AG08396 (cell line): ENCODE results near the gene EFCAB6.

Experiments
- DNase-seq: peaks from one replicate; pipeline ENCODE4 v3.0.0; 2012; ENCODE audit warnings: low spot score, mixed read lengths

EFCAB6 gene

DNA sequence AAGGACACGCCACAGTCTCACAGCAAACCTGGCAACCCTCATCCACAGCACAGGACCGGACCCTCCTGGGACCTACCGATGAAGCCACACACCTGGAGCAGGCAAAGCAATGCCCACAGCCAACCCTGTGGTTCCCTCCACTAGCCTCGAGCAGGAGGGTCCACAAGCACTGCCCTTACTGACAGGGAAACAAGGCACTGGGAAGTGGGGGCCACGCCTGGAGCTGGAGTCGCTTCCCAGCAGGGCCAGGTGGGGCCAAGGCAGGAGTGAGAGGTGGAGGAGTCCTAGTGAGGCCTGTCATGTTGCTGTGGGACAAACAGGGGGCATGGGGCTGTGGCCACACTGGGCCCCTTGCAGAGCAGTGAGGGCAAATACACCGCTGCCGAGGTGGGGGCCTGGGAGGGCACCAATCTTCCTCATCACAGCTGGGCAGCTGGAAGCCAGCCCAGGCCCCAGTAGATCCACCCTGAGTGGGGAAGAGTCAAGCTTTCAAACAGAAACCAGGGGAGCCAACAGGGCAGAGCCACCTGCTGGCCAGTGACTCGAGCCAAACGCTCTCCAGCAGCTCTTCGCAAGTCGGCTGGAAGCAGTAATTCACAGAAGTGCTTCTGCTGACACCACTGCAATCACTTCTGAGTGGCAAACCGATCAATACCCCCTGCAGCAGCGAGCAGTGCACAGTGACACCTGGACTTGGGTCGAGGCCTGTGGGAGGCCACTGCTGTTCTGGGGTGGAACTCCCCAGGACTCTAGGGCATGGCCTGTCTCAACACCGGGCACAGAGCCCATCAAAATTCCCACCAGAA lies 36.5 kb upstream of the EFCAB6 start:
- DNase-seq: peak; percentile 59

DNA sequence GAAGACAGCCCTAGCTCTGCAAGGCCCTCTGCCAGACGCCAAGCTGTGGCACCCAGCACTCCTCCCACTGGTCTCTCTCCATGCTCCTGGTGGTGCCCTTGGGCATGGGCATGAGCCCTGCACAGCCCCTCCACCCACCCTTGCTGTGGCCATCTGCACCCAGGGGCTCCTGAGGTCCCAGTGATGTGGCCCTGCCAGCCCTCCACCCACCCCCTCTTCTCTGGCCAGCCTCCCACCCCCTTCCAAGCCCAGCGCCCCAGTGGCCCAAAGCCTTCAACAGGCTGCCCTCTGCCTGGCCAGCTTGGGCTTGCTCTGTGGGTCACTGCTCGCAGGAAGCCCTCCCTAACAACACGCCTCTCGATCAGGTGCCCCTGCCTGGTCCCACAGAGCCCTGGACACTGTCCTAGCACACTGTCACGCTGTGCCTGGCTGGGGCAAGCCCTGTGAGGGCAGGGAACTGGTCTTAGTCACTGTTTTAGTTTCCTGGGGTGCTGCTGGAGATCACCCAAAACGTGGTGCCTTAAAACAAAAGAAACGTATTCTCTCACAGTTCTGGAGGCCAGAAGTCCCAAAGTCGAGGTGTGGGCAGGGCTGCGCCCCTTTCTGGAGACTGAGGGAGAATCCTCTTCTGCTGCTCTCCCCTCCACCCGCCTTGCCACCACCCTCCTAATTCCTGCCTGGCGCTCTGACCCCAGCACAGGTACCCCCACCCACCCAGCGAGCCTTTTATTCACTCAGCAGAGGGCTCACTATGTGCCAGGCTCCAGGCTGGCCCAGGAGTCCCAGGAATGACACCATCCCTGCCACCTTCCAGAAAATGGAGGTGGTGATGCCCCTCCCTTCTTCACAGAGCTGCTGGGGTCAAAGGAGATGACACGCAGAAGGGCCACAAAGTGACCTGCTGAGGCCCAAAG lies 35.5 kb upstream of the EFCAB6 start:
- DNase-seq: no peak

DNA sequence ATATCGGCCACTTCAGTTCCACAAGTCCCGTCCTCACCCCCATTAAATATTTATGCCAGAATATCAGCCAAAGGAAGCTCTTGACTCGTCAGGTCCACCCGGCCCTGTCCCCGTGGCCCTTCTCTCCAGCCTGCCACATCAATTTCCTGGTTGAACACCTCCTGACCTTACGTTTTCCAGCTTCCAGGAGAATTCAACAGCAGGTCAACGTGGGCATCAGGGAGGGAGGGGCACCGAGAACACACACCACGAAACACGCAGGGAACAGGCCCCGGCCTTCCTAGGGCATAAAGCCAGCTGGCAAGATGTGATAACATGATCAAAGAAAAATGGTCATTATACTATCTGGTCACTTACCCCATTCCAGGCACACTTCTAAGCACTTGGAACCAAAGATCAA lies 34.9 kb upstream of the EFCAB6 start:
- DNase-seq: no peak

- DNase-seq: no peak
Measured at GRCh38 chr22:43845981-43846380, 33.9 kb upstream of the EFCAB6 start.

- no peak for DNase-seq
Measured at GRCh38 chr22:43844560-43845545, 32.7 kb upstream of the EFCAB6 start.

- DNase-seq: no peak
Measured at GRCh38 chr22:43843783-43844530, 31.9 kb upstream of the EFCAB6 start.

DNA sequence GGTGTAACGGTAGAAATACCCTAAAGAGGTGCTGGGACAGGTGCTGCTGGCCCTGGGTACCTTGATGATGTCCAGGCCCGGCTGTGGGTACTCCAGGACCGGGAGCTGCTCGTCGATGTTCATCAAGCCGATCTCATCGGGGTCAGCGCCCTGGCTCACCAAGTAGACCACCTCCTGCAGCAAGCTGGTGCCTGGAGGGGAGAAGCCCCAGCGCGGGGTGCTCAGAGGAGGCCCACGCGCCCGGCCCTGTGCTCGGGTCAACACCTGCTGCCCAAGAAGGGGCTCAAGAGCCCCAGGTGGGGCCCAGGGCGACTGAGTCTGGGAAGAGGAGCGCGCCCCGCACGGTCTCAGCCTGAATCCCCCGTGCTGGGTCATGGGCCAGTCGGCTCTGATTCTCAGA lies 29.6 kb upstream of the EFCAB6 start:
- no peak for DNase-seq

- no peak for DNase-seq
Measured at GRCh38 chr22:43840851-43841250, 28.7 kb upstream of the EFCAB6 start.

- DNase-seq: no peak
Measured at GRCh38 chr22:43840431-43840830, 28.3 kb upstream of the EFCAB6 start.

DNA sequence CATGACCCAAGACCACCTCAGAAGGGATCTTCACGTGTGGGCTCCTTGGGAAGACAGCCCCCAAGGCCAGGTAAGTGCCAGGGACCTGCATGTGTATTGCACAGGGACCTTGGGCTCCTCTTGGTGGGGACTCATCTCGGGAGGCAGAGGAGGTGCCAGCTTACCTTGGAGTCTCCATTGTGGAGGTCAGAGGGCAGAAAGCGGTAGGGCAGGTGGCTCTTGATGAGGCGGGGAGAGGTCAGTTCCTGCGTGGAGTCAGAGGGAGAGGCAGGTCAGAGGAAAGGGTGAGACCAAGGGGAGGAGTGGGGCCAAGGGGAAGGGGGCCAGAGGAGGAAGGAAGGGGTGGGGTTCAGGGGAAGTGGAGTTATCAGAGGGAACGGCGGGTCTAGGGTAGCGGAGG lies 27.7 kb upstream of the EFCAB6 start:
- no peak for DNase-seq

DNA sequence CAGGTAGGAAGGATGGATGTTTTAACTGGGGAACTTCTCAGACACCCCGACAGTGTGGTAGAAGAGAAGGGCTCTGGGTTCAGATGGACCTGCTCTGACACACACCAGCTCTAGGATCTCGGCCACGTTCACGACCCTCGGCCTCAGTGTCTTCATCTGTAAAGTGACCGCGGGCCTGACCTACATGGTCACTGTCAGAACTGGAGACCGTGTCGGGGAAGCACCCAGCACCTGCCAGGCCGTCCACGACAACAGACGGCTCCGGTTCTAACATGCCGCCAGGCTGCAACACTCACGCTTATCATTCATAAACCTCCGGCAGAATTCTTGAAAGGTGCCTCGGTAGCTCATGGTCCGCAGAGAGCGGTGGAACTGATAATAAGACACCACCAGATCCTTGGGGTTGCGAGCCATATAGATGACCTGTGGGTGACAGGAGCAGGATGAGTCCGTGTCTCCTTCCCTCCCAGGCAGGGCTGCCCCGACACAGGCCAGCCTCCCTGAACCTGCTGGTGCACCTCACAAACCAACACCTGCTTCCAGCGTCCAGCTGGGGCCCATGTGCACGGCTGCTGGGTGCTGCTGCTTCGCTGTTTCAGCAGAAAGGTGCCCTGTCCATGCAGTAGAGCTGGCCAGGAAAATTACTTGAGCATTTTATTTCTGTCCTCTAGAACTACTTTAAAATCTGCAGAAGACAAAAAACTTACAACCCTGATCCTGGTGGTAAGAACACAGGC lies 26.6 kb upstream of the EFCAB6 start:
- no peak for DNase-seq

DNA sequence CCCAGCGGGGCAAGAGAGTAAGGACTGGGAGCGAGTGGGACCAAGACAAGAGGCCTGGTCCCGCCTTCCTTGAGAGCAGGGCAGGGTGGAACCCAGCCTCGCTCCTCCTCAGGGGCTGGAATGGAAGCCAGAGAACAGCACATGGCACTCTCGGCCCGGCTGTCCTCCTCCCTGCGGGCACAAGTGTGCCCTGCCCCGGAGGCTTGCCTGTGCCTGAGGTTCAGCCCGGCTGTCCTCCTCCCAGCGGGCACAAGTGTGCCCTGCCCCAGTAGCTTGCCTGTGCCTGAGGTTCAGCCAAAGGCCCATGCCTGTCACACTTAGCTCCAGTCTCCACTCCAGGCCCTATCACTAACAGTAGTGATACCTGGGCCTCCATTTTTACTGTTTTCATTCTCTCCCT lies 26.1 kb upstream of the EFCAB6 start:
- DNase-seq: no peak

GRCh38 chr22:43837666-43838065 lies 25.6 kb upstream of the EFCAB6 start:
- DNase-seq: no peak

- no peak for DNase-seq
Measured at GRCh38 chr22:43835736-43836135, 23.6 kb upstream of the EFCAB6 start.

GRCh38 chr22:43835166-43835565 lies 23.1 kb upstream of the EFCAB6 start:
- DNase-seq: no peak

DNA sequence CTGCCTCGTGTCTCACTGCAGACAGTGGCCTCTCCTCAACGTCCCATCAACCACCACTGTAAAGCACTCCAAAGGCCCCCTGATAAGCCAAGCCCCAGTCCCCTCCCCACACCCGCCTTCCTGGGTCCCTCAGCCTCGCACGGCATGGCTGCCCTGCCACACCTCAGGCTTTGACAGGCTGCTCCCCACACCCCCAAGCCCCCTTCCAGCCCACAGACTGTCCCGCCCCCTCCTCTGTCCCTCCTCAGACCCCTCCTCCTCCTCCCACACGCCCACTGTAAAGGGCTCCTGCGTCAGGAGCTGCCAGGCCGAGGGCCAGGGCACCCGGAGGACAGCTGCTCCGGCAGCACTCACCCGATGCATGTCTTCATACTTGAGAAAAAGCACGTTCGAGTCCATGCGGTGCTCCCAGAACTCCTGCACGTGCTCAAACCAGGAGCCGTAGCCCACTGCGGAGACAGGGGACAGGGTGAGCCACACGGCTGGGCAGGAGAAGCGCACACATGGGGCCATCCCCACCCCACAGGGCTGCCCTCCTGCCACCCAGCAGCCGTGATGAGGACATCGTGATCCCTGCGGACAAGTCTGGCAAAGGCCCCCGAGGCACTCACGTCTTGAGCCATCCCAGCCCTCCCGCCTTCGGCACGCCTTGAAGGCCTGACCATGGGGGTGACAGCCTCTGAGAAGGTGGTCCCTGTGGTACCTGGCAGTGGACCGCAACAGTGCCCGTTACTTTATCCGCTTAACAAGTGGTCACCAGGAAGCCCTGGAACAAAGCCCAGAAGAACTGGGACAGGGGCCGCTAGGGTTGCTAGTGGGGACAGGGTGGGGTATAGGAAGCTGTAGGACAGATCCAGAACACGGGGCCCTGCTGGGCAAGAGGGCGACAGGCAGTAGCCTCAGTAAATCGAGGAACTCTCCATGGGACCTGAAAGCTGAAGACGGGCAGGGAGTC lies 21.5 kb upstream of the EFCAB6 start:
- no peak for DNase-seq

DNA sequence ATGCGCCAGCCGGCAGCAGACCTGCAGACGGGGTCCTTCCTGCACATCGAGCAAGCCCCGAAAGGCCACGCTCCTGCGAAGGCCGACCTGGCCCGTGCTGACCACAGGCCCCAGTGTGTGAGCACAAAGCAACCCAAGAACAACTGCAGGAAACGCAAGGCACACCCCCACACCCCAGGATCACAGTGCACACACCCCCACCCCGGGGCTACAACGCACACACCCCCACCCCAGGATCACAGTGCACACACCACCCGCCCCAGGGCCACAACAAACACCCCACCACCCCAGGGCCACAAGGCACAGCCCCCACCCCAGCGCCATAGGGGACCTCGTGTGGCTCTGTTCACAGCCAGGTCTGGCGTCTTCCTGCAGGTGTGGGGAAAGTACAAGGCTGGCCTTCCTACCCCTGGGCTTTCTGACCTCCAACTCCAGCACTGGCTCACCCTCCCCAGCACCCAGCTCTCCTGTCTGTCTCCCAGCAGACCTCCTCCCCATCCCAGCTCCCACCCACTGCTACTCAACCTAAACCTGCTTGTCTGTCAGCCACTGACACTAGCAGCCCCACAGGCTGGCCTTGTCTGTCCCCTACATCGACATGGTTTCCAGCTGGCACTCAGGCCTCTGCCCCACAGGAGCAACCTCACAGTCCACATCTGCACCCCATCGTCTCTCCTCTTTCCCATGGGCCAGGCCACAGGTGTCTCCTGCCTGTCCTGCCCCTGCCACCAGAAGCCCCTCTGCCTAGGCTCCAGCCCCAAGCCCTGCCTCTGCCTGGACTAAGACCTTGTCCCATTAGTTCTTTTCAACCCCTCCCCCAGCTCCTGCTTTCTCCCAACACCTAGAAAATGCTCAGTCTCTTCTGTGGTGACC lies 20.5 kb upstream of the EFCAB6 start:
- no peak for DNase-seq
